Activated T-cell treated with anti-CD3 and anti-CD28 coated beads for 4 hours (primary cell): Measurements from ENCODE around the gene MAP4.
"Not testable (repeated sequence)": the region's sequence is repeated elsewhere in the genome, so short reads cannot be mapped to it uniquely, and the experiment has no call there.

Source experiments
- DNase-seq: peaks from one replicate; pipeline ENCODE4 v3.0.0-alpha.2; 2020

Gene MAP4

GRCh38 chr3:48016301-48016973 is at the start of gene MAP4:
TSS of gene MAP4 (minus strand) at chr3:48016416. CDS start at chr3:47998860, 17,556 bp downstream.
- no peak for DNase-seq

GRCh38 chr3:48065035-48065434 is 48.8 kb upstream of the MAP4 start:
- no peak for DNase-seq

GRCh38 chr3:48064292-48064829 is 48.1 kb upstream of the MAP4 start:
- DNase-seq = no peak

- DNase-seq = not testable (repeated sequence)
Observed at GRCh38 chr3:48061586-48061985, 45.4 kb upstream of the MAP4 start.

- no peak for DNase-seq
Observed at GRCh38 chr3:48058091-48058490, 41.9 kb upstream of the MAP4 start.

GRCh38 chr3:48057521-48057920 is 41.3 kb upstream of the MAP4 start:
- no peak for DNase-seq

- no peak for DNase-seq
Observed at GRCh38 chr3:48047841-48048464, 31.7 kb upstream of the MAP4 start.

GRCh38 chr3:48042071-48042760 is 26.0 kb upstream of the MAP4 start:
- DNase-seq = no peak

- DNase-seq = no peak
Observed at GRCh38 chr3:48039487-48040190, 23.4 kb upstream of the MAP4 start.

GRCh38 chr3:48038971-48039481 is 22.8 kb upstream of the MAP4 start:
- DNase-seq = no peak

- no peak for DNase-seq
Observed at GRCh38 chr3:48034000-48034516, 17.8 kb upstream of the MAP4 start.

GRCh38 chr3:48030188-48030587 is 14.0 kb upstream of the MAP4 start:
- DNase-seq = no peak

- no peak for DNase-seq
Observed at GRCh38 chr3:48026951-48027908, 11.0 kb upstream of the MAP4 start.

GRCh38 chr3:48026098-48026497 is 9.9 kb upstream of the MAP4 start:
- DNase-seq = no peak

GRCh38 chr3:48024401-48024800 is 8.2 kb upstream of the MAP4 start:
- DNase-seq = no peak

GRCh38 chr3:48023377-48023776 is 7.2 kb upstream of the MAP4 start:
- no peak for DNase-seq

- no peak for DNase-seq
Observed at GRCh38 chr3:48022178-48022577, 6.0 kb upstream of the MAP4 start.

- DNase-seq = no peak
Observed at GRCh38 chr3:48018841-48019240, 2.6 kb upstream of the MAP4 start.

GRCh38 chr3:48015431-48016180 is 610 bp downstream of the MAP4 start:
- no peak for DNase-seq

- DNase-seq = no peak
Observed at GRCh38 chr3:48014358-48014757, 1.9 kb downstream of the MAP4 start.
